NT2/D1 (cell line): Measurements from ENCODE around the gene LARP4B.

Experiments used
- YY1 ChIP-seq: IDR thresholded peaks from 2 replicates; pipeline ENCODE4 v1.6.1; 2011; ENCODE audit not compliant: insufficient read length, insufficient read depth
- ZNF274 ChIP-seq: IDR thresholded peaks from 2 replicates; pipeline ENCODE4 v1.6.1; 2011; ENCODE audit warnings: mild to moderate bottlenecking, low read depth, low read length

GRCh38 chr10:930625-931325, 730 bp downstream of the LARP4B start:
- no peak for TF ChIP-seq YY1
- TF ChIP-seq ZNF274, result no peak
